Measurements from ENCODE around the gene BABAM2. TPM values are rescaled to one million over a fixed set of nuclear protein-coding genes. Genes with fewer than 3 reads are reported as not detected.

Gene BABAM2
- total and polyA plus RNA-seq, 2 donors = 17.4 to 34.8 TPM

Other genes with a start within 250 kb of the BABAM2 start
- gene SUPT7L, start 227.1 kb upstream of the BABAM2 start, total RNA-seq = 27.7 TPM
- 53.8 TPM for gene SUPT7L, start 227.1 kb upstream of the BABAM2 start, polyA plus RNA-seq
- gene SLC4A1AP, start 226.8 kb upstream of the BABAM2 start, total RNA-seq = 27.1 TPM
- 21.7 TPM for gene SLC4A1AP, start 226.8 kb upstream of the BABAM2 start, polyA plus RNA-seq
- 135 TPM for gene MRPL33, start 119.0 kb upstream of the BABAM2 start, total RNA-seq
- 147 TPM for gene MRPL33, start 119.0 kb upstream of the BABAM2 start, polyA plus RNA-seq
- gene RBKS, start 342 bp upstream of the BABAM2 start, total RNA-seq = 1.8 TPM
- gene RBKS, start 342 bp upstream of the BABAM2 start, polyA plus RNA-seq = 4.2 TPM